ENCODE results near the gene PCDHGB2.
"Not testable (repeated sequence)": the region's sequence is repeated elsewhere in the genome, so short reads cannot be mapped to it uniquely, and the experiment has no call there.

The PCDHGB2 gene

DNA sequence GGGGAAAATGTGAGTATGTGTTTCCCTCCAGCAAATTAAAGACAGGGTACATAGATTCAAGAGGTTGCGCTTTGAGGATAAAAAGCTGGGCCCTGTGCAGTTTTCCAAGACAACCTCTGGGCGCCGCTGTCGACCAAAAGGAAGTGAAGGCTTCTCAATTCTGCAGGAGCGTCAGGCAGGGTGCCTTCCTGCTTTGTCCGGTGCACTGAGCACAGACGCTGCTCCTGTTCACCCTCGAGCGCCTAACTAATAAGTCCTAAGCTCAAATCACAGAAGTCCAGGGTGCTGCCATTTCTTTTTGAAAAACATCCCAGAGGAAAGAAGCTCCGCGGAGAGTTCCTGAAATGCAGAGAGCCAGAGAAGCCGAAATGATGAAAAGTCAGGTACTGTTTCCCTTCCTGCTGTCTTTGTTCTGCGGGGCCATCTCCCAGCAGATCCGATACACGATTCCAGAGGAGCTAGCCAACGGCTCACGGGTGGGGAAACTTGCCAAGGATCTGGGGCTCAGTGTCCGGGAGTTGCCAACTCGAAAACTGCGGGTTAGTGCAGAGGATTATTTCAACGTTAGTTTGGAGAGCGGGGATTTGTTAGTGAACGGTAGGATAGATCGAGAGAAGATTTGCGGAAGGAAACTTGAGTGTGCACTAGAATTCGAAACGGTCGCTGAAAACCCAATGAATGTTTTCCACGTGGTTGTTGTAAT lies 9.7 kb upstream of the PCDHGB2 start, which contains the start of gene PCDHGB1:
TSS of gene PCDHGB1 (plus strand) at position 183 of the 703 bp plus-strand sequence. CDS start at position 345, 162 bp downstream.
- DNase-seq (ENCODE audit: low read depth in 2 of 2) = no peak

DNA sequence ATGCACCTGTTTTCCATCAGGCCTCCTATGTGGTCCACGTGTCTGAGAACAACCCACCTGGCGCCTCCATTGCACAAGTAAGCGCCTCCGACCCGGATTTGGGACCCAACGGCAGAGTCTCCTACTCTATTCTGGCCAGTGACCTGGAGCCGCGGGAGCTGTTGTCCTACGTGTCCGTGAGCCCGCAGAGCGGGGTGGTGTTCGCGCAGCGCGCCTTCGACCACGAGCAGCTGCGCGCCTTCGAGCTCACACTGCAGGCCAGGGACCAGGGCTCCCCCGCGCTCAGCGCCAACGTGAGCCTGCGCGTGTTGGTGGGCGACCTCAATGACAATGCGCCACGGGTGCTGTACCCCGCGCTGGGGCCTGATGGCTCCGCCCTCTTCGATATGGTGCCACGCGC lies 8.2 kb upstream of the PCDHGB2 start:
- no peak for DNase-seq (ENCODE audit: low read depth in 2 of 2)

DNA sequence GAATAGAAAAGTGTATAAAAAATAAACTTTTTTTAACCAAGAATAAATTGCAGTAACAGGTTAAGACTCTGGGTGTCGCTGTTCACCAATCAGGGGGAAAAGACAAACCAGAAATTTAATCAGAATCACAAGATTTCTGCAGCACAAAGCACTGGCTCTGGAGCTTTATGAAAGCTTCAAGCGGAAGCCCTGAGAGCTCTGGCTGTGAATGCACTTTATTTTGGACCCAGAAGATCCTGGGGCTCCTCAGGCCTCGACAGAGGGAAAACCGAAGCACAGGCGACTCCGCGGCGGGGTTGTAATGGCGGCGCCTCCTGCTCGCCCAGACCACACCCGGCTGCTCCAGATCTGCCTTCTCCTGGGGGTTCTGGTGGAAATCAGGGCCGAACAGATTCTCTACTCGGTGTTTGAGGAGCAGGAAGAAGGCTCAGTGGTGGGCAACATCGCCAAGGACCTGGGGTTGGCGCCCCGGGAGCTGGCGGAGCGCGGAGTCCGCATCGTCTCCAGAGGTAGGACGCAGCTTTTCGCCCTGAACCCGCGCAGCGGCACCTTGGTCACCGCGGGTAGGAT lies 4.8 kb upstream of the PCDHGB2 start, which contains the start of gene PCDHGA4:
TSS of gene PCDHGA4 (plus strand) at position 122 of the 570 bp plus-strand sequence. CDS start at position 209, 87 bp downstream.
- DNase-seq (ENCODE audit: low read depth in 2 of 2) = no peak

DNA sequence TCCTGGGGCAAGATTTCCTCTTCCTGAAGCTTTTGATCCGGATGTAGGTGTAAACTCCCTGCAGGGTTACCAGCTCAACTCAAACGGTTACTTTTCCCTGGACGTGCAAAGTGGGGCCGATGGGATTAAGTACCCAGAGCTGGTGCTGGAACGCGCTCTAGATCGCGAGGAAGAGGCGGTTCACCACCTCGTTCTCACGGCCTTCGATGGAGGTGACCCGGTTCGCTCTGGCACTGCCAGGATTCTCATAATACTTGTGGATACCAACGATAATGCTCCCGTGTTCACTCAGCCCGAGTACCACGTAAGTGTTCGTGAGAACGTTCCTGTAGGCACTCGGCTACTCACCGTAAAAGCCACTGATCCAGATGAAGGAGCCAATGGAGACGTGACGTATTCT lies 4.2 kb upstream of the PCDHGB2 start:
- no peak for DNase-seq (ENCODE audit: low read depth in 2 of 2)

DNA sequence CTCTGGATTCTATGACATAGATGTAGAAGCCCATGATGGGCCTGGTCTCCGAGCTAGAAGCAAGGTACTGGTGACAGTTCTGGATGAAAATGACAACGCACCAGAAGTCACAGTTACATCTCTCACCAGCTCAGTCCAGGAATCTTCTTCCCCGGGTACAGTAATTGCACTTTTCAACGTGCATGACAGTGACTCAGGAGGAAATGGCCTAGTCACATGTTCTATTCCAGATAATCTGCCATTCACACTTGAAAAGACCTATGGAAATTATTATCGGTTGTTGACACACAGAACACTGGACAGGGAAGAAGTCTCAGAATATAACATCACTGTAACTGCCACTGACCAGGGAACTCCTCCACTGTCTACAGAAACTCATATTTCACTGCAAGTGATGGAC lies 3.7 kb upstream of the PCDHGB2 start:
- DNase-seq (ENCODE audit: low read depth in 2 of 2) = no peak

DNA sequence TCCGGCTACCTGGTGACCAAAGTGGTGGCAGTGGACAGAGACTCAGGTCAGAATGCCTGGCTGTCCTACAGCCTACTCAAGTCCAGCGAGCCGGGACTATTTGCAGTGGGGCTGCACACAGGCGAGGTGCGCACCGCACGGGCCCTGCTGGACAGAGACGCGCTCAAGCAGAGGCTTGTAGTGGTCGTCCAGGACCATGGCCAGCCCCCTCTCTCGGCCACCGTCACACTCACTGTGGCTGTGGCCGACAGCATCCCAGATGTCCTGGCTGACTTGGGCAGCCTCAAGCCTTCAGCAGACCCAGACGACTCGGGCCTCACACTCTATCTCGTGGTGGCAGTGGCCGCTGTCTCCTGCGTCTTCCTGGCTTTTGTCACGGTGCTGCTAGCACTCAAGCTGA lies 2.8 kb upstream of the PCDHGB2 start:
- no peak for DNase-seq (ENCODE audit: low read depth in 2 of 2)

DNA sequence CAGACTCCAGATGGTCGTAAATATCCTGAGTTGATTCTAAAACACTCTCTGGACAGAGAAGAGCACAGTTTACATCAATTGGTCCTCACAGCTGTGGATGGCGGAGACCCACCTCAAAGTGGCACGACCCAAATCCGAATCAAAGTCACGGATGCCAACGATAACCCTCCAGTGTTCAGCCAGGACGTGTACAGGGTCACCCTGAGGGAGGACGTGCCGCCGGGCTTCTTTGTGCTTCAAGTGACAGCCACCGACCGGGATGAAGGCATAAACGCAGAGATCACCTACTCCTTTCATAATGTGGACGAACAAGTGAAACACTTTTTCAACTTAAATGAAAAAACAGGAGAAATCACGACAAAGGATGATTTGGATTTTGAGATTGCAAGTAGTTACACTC lies 891 bp downstream of the PCDHGB2 start:
- DNase-seq (ENCODE audit: low read depth in 2 of 2) = no peak

DNA sequence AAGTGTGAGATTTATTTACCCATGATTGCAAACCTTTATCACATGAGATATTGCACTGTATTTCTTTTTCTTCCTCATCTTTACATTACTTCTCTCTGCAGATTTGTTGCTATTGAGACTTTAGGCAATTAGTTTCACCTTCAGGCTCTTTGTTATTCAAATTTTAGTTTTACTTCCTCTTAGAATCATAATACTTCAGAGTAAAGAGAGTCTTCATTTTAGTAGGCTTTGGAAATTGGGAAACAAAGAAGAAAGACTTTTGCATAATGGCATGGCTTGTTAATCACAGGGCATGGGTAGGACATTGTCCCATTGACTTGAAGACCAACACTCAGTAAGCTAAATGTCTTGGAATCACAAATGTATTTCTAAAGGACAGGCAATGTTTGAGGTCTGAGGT lies 2.9 kb downstream of the PCDHGB2 start:
- no peak for DNase-seq (ENCODE audit: low read depth in 2 of 2)

DNA sequence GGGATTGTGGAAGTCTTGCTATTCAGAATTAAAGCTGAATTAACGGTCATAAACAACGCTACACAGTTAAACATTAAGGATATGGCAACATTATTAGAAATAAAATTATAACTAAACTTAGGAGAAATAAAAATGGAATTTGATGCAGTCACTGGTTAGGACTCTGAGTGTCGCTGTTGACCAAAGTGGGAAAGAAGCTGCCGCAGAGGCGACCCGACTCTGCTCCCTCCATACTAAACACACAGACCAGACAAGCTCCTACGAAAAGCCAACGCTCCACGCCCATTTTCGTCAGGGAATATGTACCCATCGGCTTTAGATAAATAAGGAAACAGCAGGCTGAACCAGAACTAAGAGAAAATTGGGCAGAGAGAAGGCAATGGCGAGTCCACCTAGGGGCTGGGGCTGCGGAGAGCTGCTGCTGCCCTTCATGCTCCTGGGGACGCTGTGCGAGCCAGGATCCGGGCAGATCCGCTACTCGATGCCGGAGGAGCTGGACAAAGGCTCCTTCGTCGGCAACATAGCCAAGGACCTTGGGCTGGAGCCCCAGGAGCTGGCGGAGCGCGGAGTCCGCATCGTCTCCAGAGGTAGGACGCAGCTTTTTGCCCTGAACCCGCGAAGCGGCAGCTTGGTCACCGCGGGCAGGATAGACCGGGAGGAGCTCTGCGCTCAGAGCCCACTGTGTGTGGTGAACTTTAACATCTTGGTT lies 4.3 kb downstream of the PCDHGB2 start, which contains the start of gene PCDHGA5:
TSS of gene PCDHGA5 (plus strand) at position 211 of the 709 bp plus-strand sequence. CDS start at position 380, 169 bp downstream.
- DNase-seq (ENCODE audit: low read depth in 2 of 2) = no peak

DNA sequence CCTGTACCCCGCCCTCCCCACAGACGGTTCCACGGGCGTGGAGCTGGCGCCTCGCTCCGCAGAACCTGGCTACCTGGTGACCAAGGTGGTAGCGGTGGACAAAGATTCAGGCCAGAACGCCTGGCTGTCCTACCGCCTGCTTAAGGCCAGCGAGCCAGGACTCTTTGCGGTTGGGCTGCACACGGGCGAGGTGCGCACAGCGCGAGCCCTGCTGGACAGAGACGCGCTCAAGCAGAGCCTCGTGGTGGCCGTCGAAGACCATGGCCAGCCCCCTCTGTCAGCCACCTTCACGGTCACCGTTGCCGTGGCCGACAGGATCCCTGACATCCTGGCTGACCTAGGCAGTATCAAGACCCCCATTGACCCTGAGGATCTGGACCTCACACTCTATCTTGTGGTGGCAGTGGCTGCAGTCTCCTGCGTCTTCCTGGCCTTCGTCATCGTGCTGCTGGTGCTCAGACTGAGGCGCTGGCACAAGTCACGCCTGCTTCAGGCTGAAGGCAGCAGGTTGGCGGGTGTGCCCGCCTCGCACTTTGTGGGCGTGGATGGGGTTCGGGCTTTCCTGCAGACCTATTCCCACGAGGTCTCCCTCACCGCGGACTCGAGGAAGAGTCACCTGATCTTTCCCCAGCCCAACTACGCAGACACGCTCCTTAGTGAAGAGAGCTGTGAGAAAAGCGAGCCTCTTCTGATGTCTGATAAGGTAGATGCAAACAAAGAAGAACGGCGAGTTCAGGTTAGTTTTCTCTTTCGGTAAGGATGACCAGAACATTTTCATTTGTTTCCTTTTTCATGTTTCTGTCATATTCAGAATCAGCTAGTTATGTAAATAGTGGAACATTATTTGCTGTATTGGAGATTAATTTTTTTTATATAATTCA lies 6.5 kb downstream of the PCDHGB2 start:
- no peak for DNase-seq (ENCODE audit: low read depth in 2 of 2)

DNA sequence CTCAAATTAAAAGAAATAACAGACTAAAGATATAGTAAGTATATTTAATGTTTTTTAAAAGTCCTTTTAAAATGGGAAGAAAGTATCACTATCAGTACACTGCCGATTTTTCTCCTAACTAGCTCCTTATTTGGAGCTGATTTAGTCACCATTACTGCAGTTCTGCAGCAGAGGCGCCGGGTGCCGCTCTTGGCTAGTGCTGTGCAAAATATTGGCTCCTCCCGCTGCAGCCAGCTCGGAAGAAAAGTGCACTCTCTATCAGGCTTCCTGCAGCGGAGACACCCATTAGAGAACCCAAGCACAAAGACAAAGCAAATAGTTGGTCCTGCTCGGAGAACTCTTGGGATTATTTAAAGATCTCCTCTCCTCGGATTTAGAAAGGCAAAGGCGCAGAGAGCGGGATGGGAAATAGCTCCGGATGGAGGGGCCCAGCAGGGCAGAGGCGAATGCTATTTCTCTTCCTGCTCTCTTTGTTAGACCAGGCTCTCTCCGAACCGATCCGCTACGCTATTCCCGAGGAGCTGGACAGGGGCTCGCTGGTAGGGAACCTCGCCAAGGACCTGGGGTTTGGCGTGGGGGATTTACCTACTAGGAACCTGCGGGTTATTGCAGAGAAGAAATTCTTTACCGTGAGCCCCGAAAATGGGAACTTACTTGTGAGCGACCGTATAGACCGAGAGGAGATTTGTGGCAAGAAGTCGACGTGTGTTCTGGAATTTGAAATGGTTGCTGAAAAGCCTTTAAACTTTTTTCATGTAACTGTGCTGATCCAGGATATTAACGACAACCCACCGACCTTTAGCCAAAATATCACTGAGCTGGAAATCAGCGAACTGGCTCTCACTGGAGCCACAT lies 10.4 kb downstream of the PCDHGB2 start, which contains the start of gene PCDHGB3:
TSS of gene PCDHGB3 (plus strand) at position 249 of the 855 bp plus-strand sequence. CDS start at position 402, 153 bp downstream.
- no peak for DNase-seq (ENCODE audit: low read depth in 2 of 2)

DNA sequence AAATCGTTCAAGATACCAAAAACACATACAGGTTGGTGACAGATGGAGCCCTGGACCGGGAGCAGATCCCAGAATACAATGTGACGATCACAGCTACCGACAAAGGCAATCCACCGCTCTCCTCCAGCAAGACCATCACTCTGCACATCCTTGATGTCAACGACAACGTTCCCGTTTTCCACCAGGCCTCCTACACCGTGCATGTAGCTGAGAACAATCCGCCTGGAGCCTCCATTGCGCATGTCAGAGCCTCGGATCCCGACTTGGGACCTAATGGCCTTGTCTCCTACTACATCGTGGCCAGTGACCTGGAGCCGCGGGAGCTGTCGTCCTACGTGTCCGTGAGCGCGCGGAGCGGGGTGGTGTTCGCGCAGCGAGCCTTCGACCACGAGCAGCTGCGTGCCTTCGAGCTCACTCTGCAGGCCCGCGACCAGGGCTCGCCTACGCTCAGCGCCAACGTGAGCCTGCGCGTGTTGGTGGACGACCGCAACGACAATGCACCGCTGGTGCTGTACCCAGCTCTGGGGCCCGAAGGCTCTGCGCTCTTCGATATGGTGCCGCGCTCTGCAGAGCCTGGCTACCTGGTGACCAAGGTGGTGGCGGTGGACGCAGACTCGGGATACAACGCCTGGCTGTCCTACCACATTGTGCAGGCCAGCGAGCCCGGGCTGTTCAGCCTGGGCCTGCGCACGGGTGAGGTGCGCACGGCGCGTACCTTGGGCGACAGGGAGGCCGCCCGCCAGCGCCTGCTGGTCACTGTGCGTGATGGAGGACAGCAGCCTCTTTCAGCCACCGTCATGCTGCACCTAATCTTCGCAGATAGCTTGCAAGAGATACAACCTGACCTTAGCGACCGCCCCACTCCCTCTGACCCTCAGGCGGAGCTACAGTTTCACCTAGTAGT lies 12.0 kb downstream of the PCDHGB2 start:
- no peak for DNase-seq (ENCODE audit: low read depth in 2 of 2)

DNA sequence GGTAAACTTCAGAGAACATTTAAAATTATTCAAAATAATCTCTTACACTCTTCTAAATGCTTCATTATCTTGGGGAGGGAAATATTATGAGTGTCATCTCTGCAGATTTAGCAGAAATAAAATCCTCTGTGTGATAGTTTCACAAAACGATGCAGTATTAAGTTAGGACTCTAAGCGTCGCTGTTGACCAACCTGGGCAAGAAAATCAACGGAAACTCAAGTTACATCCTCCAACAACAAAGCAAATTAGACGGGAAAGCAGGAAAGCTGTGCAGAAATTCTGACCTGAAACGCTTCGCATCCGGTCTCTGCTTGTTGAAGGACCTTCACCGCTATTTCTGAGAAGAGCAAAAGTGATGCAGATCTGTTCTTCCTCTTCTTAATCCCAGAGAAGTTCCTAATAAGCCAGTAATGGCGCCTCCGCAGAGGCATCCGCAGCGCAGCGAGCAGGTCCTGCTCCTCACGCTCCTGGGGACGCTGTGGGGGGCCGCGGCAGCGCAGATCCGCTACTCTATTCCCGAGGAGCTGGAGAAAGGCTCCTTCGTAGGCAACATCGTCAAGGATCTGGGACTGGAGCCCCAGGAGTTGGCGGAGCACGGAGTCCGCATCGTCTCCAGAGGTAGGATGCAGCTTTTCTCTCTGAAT lies 14.0 kb downstream of the PCDHGB2 start, which contains the start of gene PCDHGA6:
TSS of gene PCDHGA6 (plus strand) at position 219 of the 645 bp plus-strand sequence. CDS start at position 412, 193 bp downstream.
- DNase-seq (ENCODE audit: low read depth in 2 of 2) = no peak

DNA sequence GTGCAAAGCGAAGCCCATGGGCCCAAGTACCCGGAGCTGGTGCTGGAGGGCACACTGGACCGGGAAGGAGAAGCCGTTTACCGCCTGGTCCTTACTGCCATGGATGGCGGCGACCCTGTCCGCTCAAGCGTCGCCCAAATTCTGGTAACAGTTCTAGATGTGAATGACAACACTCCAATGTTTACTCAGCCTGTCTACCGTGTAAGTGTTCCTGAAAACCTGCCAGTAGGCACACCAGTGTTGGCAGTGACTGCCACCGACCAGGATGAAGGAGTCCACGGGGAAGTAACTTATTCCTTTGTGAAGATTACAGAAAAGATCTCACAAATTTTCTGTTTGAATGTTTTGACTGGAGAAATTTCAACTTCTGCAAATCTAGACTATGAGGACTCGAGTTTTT lies 14.8 kb downstream of the PCDHGB2 start:
- DNase-seq (ENCODE audit: low read depth in 2 of 2) = no peak

DNA sequence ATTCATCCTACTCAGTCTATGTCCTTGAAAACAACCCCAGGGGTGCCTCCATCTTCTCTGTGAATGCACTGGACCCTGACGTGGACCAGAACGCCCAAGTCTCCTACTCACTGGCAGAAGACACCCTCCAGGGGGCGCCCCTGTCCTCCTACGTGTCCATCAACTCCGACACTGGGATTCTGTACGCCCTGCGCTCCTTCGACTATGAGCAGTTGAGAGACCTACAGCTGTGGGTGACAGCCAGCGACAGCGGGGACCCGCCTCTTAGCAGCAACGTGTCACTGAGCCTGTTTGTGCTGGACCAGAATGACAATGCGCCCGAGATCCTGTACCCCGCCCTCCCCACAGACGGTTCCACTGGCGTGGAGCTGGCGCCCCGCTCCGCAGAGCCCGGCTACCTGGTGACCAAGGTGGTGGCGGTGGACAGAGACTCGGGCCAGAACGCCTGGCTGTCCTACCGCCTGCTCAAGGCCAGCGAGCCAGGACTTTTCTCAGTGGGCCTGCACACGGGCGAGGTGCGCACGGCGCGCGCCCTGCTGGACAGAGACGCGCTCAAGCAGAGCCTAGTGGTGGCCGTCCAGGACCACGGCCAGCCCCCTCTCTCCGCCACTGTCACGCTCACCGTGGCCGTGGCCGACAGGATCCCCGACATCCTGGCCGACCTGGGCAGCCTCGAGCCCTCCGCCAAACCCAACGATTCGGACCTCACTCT lies 15.8 kb downstream of the PCDHGB2 start:
- DNase-seq (ENCODE audit: low read depth in 2 of 2) = not testable (repeated sequence)

DNA sequence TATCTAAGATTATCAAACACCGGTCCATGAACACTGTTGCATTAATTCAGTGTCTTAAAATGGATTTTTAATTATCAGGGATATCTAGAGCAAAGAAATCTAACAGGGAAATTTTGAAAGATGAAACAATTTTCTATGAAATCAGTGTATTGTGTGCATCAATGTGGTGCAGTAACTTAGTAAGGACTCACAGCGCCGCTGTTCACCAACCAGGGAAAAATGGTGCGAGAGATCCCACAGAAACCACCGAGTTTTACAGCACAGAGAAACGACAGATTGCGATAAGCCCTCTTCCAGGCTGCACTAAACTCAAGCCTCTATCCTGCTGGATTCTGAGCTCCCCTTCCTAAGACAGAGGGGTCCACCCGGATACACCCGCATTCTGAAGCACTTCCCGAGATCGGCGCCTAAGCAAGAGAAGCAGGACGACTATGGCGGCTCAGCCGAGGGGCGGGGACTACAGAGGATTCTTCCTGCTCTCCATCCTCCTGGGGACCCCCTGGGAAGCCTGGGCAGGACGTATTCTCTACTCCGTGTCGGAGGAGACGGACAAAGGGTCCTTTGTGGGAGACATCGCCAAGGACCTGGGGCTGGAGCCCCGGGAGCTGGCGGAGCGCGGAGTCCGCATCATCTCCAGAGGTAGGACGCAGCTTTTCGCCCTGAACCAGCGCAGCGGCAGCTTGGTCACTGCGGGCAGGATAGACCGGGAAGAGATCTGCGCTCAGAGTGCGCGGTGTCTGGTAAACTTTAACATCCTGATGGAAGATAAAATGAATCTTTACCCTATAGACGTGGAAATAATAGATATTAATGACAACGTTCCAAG lies 22.9 kb downstream of the PCDHGB2 start, which contains the start of gene PCDHGA7:
TSS of gene PCDHGA7 (plus strand) at position 274 of the 826 bp plus-strand sequence. CDS start at position 432, 158 bp downstream.
- no peak for DNase-seq (ENCODE audit: low read depth in 2 of 2)

DNA sequence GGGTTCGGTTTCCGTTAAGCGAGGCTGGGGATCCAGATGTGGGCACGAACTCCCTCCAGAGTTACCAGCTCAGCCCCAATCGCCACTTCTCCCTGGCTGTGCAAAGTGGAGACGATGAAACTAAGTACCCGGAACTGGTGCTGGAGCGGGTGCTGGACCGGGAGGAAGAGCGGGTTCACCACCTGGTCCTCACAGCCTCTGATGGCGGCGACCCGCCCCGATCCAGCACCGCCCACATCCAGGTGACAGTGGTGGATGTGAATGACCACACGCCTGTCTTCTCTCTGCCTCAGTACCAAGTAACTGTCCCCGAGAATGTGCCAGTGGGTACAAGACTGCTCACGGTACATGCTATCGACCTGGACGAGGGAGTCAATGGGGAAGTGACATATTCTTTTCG lies 23.6 kb downstream of the PCDHGB2 start:
- DNase-seq (ENCODE audit: low read depth in 2 of 2) = no peak

All from stimulated activated CD4-positive, alpha-beta T cell treated with anti-CD3 and anti-CD28 coated beads, Interleukin-1b, Interleukin-23, amount 100 ng/mL, for 1 hour (primary cell).